HepG2 (cell line): ENCODE results near the gene TMEM87B. TPM values are rescaled to one million over a fixed set of nuclear protein-coding genes. Genes with fewer than 3 reads are reported as not detected.

ENCODE experiments used
- CENPT ChIP-seq: sonication (generic); formaldehyde crosslinking; IDR thresholded peaks from 2 replicates; pipeline ENCODE4 v1.8.0; 2022; ENCODE audit warnings: low read depth, mild to moderate bottlenecking, moderate library complexity, missing genetic modification reagents
- ELF3 ChIP-seq: IDR thresholded peaks from 2 replicates; pipeline ENCODE4 v1.6.1; 2016; ENCODE audit warnings: missing genetic modification reagents, missing compliant biosample characterization
- KDM6A ChIP-seq: IDR thresholded peaks from 2 replicates; pipeline ENCODE4 v1.6.1; 2016; ENCODE audit warnings: low read depth
- MIER3 ChIP-seq: IDR thresholded peaks from 2 replicates; pipeline ENCODE4 v1.6.1; 2016; ENCODE audit warnings: missing compliant biosample characterization, borderline replicate concordance
- NBN ChIP-seq: fragments of 450-650 bp; conservative IDR thresholded peaks from 2 replicates; pipeline ENCODE4 v1.6.1; 2017
- PHF21A ChIP-seq: sonication (generic); formaldehyde crosslinking; IDR thresholded peaks from 2 replicates; pipeline ENCODE4 v1.5.0; 2020; ENCODE audit warnings: mild to moderate bottlenecking, missing genetic modification reagents
- PRMT3 ChIP-seq: sonication (generic); formaldehyde crosslinking; IDR thresholded peaks from 2 replicates; pipeline ENCODE4 v1.8.1; 2022; ENCODE audit warnings: low read depth, mild to moderate bottlenecking, moderate library complexity, missing genetic modification reagents, borderline replicate concordance
- SAFB2 ChIP-seq: sonication (generic); formaldehyde crosslinking; IDR thresholded peaks from 2 replicates; pipeline ENCODE4 v1.5.1; 2020; ENCODE audit warnings: missing genetic modification reagents, low read depth, mild to moderate bottlenecking, borderline replicate concordance
- ZFP36 ChIP-seq: fragments of 150-350 bp; IDR thresholded peaks from 2 replicates; pipeline ENCODE4 v1.6.1; 2018; ENCODE audit warnings: borderline replicate concordance, low read length, low read depth; ENCODE audit not compliant: partially characterized antibody
- ZNF160 ChIP-seq: sonication (generic); formaldehyde crosslinking; IDR thresholded peaks from 2 replicates; pipeline ENCODE4 v1.8.0; 2022; ENCODE audit warnings: mild to moderate bottlenecking, inconsistent platforms, missing genetic modification reagents
- ZNF232 ChIP-seq: sonication (generic); formaldehyde crosslinking; IDR thresholded peaks from 2 replicates; pipeline ENCODE4 v1.4.0; 2020; ENCODE audit warnings: missing genetic modification reagents, borderline replicate concordance
- ZNF234 ChIP-seq: sonication (generic); formaldehyde crosslinking; conservative IDR thresholded peaks from 2 replicates; pipeline ENCODE4 v1.5.1; 2020; ENCODE audit warnings: mild to moderate bottlenecking, missing genetic modification reagents
- ZNF33B ChIP-seq: sonication (generic); formaldehyde crosslinking; IDR thresholded peaks from 2 replicates; pipeline ENCODE4 v1.5.1; 2020; ENCODE audit warnings: mild to moderate bottlenecking, missing genetic modification reagents
- ZNF460 ChIP-seq: sonication (generic); formaldehyde crosslinking; IDR thresholded peaks from 2 replicates; pipeline ENCODE4 v1.5.1; 2020; ENCODE audit warnings: missing genetic modification reagents, mild to moderate bottlenecking, borderline replicate concordance
- ZNF589 ChIP-seq: sonication (generic); formaldehyde crosslinking; conservative IDR thresholded peaks from 2 replicates; pipeline ENCODE4 v1.8.0; 2022; ENCODE audit warnings: mild to moderate bottlenecking, moderate library complexity, missing genetic modification reagents
- ZNF614 ChIP-seq: IDR thresholded peaks from 2 replicates; pipeline ENCODE4 v1.6.1; 2018; ENCODE audit warnings: missing biosample characterization, missing genetic modification reagents, inconsistent platforms, borderline replicate concordance
- ZNF615 ChIP-seq: sonication (generic); formaldehyde crosslinking; IDR thresholded peaks from 2 replicates; pipeline ENCODE4 v1.5.0; 2020; ENCODE audit warnings: mild to moderate bottlenecking, missing genetic modification reagents, borderline replicate concordance
- ZNF816 ChIP-seq: sonication (generic); formaldehyde crosslinking; IDR thresholded peaks from 2 replicates; pipeline ENCODE4 v1.8.0; 2022; ENCODE audit warnings: missing genetic modification reagents, mild to moderate bottlenecking, borderline replicate concordance
- ZNF839 ChIP-seq: sonication (generic); formaldehyde crosslinking; IDR thresholded peaks from 2 replicates; pipeline ENCODE4 v1.4.0; 2020; ENCODE audit warnings: missing genetic modification reagents, mild to moderate bottlenecking, borderline replicate concordance
- polyA plus RNA-seq, 8 experiments: library from polyadenylated mRNA; depleted of rRNA in 3 of 8; stranded (reverse) in 7 of 8; unstranded in 1 of 8; fragments of >200 nt; fragmentation: Illumina TruSeq in 4 of 8; extraction: Trizol in 4 of 8; gene quantifications; 2 replicates each; pipeline versions ENCODE4 v1.2.1 to v1.2.3, GENCODE V29; 2011 to 2016; ENCODE audit warnings: low read depth in 4 of 8, missing spikeins in 1 of 8, mixed read lengths in 1 of 8; ENCODE audit not compliant: insufficient read depth in 1 of 8
- total RNA-seq, 5 experiments: library from RNA; depleted of rRNA; stranded (reverse); fragments of >200 nt; fragmentation: Illumina TruSeq; extraction: Trizol; gene quantifications; 2 replicates each; pipeline ENCODE4 v1.2.3, GENCODE V29; 2016; ENCODE audit warnings: low read depth in 1 of 5
- TF ChIP-seq, protein P1 (sequence below): sonication (generic); formaldehyde crosslinking; IDR thresholded peaks from 2 replicates; pipeline ENCODE4 v1.5.0; 2020; ENCODE audit warnings: missing genetic modification reagents, mild to moderate bottlenecking, borderline replicate concordance
- TF ChIP-seq, protein P2 (sequence below): sonication (generic); formaldehyde crosslinking; IDR thresholded peaks from 2 replicates; pipeline ENCODE4 v1.5.1; 2020; ENCODE audit warnings: missing genetic modification reagents, mild to moderate bottlenecking, borderline replicate concordance
- TF ChIP-seq, protein P3 (sequence below): sonication (generic); formaldehyde crosslinking; IDR thresholded peaks from 2 replicates; pipeline ENCODE4 v1.5.0; 2020; ENCODE audit warnings: mild to moderate bottlenecking, missing genetic modification reagents

Gene TMEM87B
- total and polyA plus RNA-seq, 2 of the 13 experiments (the other 11 are each of a cell fraction or from before 2014, with no cell fraction given) = 15.1 to 16.2 TPM

DNA sequence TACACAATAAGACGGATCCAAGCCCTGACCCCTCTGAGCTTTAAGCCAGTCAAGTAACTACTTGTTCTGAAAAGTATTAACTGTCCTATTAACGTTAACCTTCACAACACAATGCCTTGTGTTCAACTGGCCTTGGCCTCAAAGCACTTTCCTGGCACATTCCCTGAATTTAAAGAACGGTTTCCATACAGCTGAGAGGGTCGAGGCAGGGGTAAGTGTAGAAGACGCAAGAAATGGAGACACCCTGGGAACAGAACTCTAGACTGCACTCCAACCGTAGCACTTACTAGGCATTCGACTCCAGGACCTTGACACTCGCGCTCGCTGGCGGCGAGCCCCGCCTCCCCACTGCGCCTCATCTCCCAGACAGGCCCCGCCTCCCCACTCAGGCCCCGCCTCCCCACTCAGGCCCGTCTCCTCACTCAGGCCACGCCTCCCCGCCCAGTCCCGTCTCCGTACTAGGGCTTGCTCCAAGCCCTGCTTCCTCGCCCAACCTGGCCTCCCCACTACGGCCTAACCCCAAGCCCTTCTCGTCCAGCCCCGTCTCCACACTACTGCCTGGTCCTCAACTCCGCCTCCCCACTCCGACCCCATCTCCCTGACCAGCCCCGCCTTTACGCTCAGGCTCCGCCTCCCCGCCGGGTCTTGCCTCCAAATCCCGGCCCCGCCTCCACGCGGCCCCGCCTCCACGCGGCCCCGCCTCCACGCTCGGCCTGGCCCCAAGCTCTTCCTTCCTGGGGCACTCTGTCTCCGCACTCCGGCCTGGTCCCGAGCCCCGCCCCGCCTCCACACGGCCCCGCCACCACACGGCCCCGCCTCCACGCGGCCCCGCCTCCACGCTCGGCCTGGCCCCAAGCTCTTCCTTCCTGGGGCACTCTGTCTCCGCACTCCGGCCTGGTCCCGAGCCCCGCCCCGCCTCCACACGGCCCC, 887 bp upstream of the TMEM87B start (continued):
- TF ChIP-seq, protein P1, sequence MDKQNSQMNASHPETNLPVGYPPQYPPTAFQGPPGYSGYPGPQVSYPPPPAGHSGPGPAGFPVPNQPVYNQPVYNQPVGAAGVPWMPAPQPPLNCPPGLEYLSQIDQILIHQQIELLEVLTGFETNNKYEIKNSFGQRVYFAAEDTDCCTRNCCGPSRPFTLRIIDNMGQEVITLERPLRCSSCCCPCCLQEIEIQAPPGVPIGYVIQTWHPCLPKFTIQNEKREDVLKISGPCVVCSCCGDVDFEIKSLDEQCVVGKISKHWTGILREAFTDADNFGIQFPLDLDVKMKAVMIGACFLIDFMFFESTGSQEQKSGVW (CRISPR knock-in tag) = no peak
- TF ChIP-seq NBN = no peak
- no peak for TF ChIP-seq ZFP36
- no peak for TF ChIP-seq ZNF234 (CRISPR knock-in tag)
- TF ChIP-seq ZNF160 (CRISPR knock-in tag) = no peak
- no peak for TF ChIP-seq ZNF816 (CRISPR knock-in tag)
- no peak for TF ChIP-seq MIER3 (CRISPR knock-in tag)
- no peak for TF ChIP-seq CENPT
- TF ChIP-seq ZNF460 = no peak
- peak; percentile 40; the same call in 1 of the 2 replicates for TF ChIP-seq ZNF614 (CRISPR knock-in tag)
- TF ChIP-seq, protein P2, sequence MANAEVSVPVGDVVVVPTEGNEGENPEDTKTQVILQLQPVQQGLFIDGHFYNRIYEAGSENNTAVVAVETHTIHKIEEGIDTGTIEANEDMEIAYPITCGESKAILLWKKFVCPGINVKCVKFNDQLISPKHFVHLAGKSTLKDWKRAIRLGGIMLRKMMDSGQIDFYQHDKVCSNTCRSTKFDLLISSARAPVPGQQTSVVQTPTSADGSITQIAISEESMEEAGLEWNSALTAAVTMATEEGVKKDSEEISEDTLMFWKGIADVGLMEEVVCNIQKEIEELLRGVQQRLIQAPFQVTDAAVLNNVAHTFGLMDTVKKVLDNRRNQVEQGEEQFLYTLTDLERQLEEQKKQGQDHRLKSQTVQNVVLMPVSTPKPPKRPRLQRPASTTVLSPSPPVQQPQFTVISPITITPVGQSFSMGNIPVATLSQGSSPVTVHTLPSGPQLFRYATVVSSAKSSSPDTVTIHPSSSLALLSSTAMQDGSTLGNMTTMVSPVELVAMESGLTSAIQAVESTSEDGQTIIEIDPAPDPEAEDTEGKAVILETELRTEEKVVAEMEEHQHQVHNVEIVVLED = peak; percentile 20; the same call in 1 of the 2 replicates
- TF ChIP-seq, protein P3, sequence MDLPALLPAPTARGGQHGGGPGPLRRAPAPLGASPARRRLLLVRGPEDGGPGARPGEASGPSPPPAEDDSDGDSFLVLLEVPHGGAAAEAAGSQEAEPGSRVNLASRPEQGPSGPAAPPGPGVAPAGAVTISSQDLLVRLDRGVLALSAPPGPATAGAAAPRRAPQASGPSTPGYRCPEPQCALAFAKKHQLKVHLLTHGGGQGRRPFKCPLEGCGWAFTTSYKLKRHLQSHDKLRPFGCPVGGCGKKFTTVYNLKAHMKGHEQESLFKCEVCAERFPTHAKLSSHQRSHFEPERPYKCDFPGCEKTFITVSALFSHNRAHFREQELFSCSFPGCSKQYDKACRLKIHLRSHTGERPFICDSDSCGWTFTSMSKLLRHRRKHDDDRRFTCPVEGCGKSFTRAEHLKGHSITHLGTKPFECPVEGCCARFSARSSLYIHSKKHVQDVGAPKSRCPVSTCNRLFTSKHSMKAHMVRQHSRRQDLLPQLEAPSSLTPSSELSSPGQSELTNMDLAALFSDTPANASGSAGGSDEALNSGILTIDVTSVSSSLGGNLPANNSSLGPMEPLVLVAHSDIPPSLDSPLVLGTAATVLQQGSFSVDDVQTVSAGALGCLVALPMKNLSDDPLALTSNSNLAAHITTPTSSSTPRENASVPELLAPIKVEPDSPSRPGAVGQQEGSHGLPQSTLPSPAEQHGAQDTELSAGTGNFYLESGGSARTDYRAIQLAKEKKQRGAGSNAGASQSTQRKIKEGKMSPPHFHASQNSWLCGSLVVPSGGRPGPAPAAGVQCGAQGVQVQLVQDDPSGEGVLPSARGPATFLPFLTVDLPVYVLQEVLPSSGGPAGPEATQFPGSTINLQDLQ (CRISPR knock-in tag) = no peak
- no peak for TF ChIP-seq ELF3 (CRISPR knock-in tag)
- no peak for TF ChIP-seq PHF21A (CRISPR knock-in tag)
- no peak; the same call in 1 of the 2 replicates for TF ChIP-seq ZNF232
- TF ChIP-seq PRMT3 (CRISPR knock-in tag) = no peak
- TF ChIP-seq ZNF33B (CRISPR knock-in tag) = no peak
- no peak for TF ChIP-seq KDM6A (CRISPR knock-in tag)
- TF ChIP-seq ZNF589 (CRISPR knock-in tag) = no peak
- no peak for TF ChIP-seq ZNF615 (CRISPR knock-in tag)
- no peak for TF ChIP-seq SAFB2
- no peak; the same call in 1 of the 2 replicates for TF ChIP-seq ZNF839
